CD4-positive, alpha-beta T cell treated with Interleukin-12 subunit alpha and Interleukin-12 subunit beta, for 1 hour (primary cell): ENCODE data around the gene SH3RF3.
A peak's percentile ranks its signal among the peaks of the same experiment; 100 is the strongest.

Experiments used
- DNase-seq: peaks from one replicate; pipeline ENCODE4 v3.0.0-alpha.2; 2020

SH3RF3 gene

GRCh38 chr2:109538546-109538945 is 409.5 kb downstream of the SH3RF3 start:
- no peak for DNase-seq

- no peak for DNase-seq
These were observed 413.4 kb downstream of the SH3RF3 start for GRCh38 chr2:109542384-109542783.

- DNase-seq, result peak; percentile 55
These were observed 417.1 kb downstream of the SH3RF3 start for GRCh38 chr2:109545828-109546713.

- no peak for DNase-seq
These were observed 418.3 kb downstream of the SH3RF3 start for GRCh38 chr2:109547280-109547679.

GRCh38 chr2:109549016-109549590 is 420.1 kb downstream of the SH3RF3 start:
- DNase-seq, result no peak
